HT-29 (cell line): Measurements from ENCODE around the gene ANKRD1. TPM values are rescaled to one million over a fixed set of nuclear protein-coding genes. Genes with fewer than 3 reads are reported as not detected.
"Not testable (repeated sequence)": the region's sequence is repeated elsewhere in the genome, so short reads cannot be mapped to it uniquely, and the experiment has no call there.

Experiments used
- DNase-seq: peaks from one replicate; pipeline ENCODE4 v3.0.0-alpha.2; 2015; ENCODE audit warnings: low spot score
- total RNA-seq: library from RNA; depleted of rRNA; stranded (reverse); fragments of >200 nt; shearing (Covaris generic); gene quantifications from 2 replicates; pipeline ENCODE4 v1.2.3, GENCODE V29; 2014; rRNA removed

ANKRD1 gene
- 0.08 TPM in 1 of 2 replicates, not detected in the other for total RNA-seq

GRCh38 chr10:90920986-90921666 is at the start of gene ANKRD1:
ANKRD1 (minus strand) TSS chr10:90921087; CDS start chr10:90921027, 60 bp downstream.
- peak; percentile 46 for DNase-seq

- DNase-seq = peak; percentile 29
Observed at GRCh38 chr10:90969947-90970673, 49.2 kb upstream of the ANKRD1 start.

- peak; percentile 3 for DNase-seq
Observed at GRCh38 chr10:90969121-90969534, 48.2 kb upstream of the ANKRD1 start.

GRCh38 chr10:90968328-90969081 is 47.6 kb upstream of the ANKRD1 start:
- DNase-seq = peak; percentile 37

GRCh38 chr10:90967865-90968264 is 47.0 kb upstream of the ANKRD1 start:
- DNase-seq = no peak

GRCh38 chr10:90966146-90966545 is 45.3 kb upstream of the ANKRD1 start:
- no peak for DNase-seq

- no peak for DNase-seq
Observed at GRCh38 chr10:90965720-90966119, 44.8 kb upstream of the ANKRD1 start.

GRCh38 chr10:90964781-90965465 is 44.0 kb upstream of the ANKRD1 start:
- no peak for DNase-seq

GRCh38 chr10:90963331-90963730 is 42.4 kb upstream of the ANKRD1 start:
- DNase-seq = no peak

- DNase-seq = no peak
Observed at GRCh38 chr10:90960355-90960814, 39.5 kb upstream of the ANKRD1 start.

GRCh38 chr10:90959826-90960225 is 38.9 kb upstream of the ANKRD1 start:
- no peak for DNase-seq

- no peak for DNase-seq
Observed at GRCh38 chr10:90958781-90959180, 37.9 kb upstream of the ANKRD1 start.

- no peak for DNase-seq
Observed at GRCh38 chr10:90947030-90947960, 26.4 kb upstream of the ANKRD1 start.

- no peak for DNase-seq
Observed at GRCh38 chr10:90945491-90946070, 24.7 kb upstream of the ANKRD1 start.

GRCh38 chr10:90944749-90945148 is 23.9 kb upstream of the ANKRD1 start:
- no peak for DNase-seq

- not testable (repeated sequence) for DNase-seq
Observed at GRCh38 chr10:90942980-90943379, 22.1 kb upstream of the ANKRD1 start.

- DNase-seq = no peak
Observed at GRCh38 chr10:90939648-90940047, 18.8 kb upstream of the ANKRD1 start.

- no peak for DNase-seq
Observed at GRCh38 chr10:90939116-90939515, 18.2 kb upstream of the ANKRD1 start.

GRCh38 chr10:90937645-90938258 is 16.9 kb upstream of the ANKRD1 start:
- DNase-seq = no peak

GRCh38 chr10:90936276-90936659 is 15.4 kb upstream of the ANKRD1 start:
- DNase-seq = no peak
